ENCODE measurements around the gene EEIG1. TPM values are rescaled to one million over a fixed set of nuclear protein-coding genes. Genes with fewer than 3 reads are reported as not detected.
"Not testable (repeated sequence)": the region's sequence is repeated elsewhere in the genome, so short reads cannot be mapped to it uniquely, and the experiment has no call there.

The EEIG1 gene
- total RNA-seq: 10 to 100 TPM; 50.7 to 58.0 TPM

DNA sequence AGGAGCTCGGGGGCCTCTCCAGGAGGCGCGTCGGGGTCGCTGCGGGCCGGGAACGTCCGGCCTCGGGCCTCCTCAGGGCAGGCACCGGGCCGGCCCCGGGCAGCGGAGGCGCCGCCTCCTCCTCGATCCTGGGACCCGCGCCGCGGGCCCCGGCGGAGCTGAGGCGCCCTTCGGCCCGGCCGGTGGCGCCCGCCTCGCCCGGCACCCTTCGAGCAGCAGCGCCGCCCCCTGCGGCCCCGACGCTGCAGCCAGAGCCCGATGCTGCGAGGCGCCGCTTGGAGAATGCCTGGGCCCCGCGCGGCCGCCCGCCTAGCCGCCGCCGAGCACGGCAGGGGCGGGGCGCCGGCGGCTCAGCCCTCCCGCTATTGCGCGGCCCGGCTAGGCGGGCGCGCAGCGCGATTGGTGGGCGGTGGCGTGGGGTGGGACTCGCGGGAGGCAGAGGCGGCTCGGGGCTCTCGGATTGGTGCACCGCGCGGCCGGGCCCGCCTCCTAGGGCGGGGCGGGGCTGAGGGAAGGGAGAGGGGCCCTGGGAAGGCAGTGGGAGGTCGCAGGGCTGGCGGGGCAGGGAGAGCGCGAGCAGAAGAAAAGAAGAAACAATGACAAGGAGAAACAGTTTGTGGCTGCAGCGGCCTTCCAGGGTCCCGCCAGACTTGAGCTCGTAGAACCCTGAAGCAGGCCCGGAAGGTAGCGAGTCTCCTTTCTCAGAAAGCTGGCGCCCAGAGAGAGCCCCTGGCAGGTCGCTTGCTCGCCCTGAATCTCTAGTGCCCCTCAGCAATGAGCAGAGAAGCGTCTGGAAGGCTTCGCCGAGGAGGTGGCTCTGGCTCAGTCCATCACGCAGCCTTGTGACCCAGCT lies at the start of gene EEIG1:
Gene EEIG1 (minus strand): TSS at position 284 of the 853 bp plus-strand sequence. CDS start 852 bp downstream, outside the sequence.
- intact Hi-C loops (cut with micrococcal nuclease): loop anchor here (1.0 kb wide), 2 partner anchors 26 to 45 kb away; no protein-coding TSS in a partner anchor
- Mint-ChIP-seq H3K27ac (peak within 1 kb of the TSS; percentile 93), H3K27me3 (no peaks in the 10 kb centered on the region), H3K4me3 (peak within 1 kb of the TSS; percentile 96), H3K36me3 (peaks cover 16% of the 10 kb centered on the region), H3K9me3 (no peaks in the 10 kb centered on the region), H3K4me1 (ENCODE audit: low read depth) (peaks cover 43% of the 10 kb centered on the region)
- POLR2A ChIA-PET: interaction anchor here (0.5 to 7.1 kb wide), 9 partner anchors 10 to 89 kb away, joined by 3 to 45 read pairs (median 5); partner anchors contain the start of gene PIP5KL1
- CTCF ChIA-PET: interaction anchor here (0.8 to 12.2 kb wide), 11 partner anchors 10 to 137 kb away, joined by 3 to 106 read pairs (median 6); partner anchors contain the start of gene NAIF1
- peak; percentile 98 for DNase-seq

DNA sequence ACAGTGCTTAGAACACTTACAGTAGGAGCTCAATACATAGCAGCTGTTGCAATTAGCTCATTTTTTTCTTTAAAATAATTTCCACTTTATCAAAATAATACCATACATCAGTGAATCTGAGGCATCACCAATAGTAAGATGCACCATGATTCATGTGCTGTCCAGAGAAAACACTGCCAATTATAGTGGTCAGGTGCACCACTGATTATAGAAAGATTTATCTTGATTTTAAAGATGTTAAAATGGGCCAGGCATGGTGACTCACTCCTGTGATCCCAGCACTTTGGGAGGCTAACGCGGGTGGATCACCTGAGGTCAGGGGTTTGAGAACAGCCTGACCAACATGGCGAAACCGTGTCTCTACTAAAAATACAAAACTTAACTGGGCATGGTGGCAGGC lies 46.9 kb upstream of the EEIG1 start:
- CTCF ChIA-PET: interaction anchor here (0.6 to 5.4 kb wide), 7 partner anchors 25 to 90 kb away, joined by 3 to 47 read pairs (median 4); partner anchors contain the start of gene EEIG1
- Mint-ChIP-seq H3K27me3 (peaks cover 2% of the 10 kb centered on the region), H3K36me3 (peaks cover 2% of the 10 kb centered on the region), H3K27ac (peak overlapping the region; percentile 93), H3K4me3 (no peak overlapping the region), H3K4me1 (ENCODE audit: low read depth) (peaks cover 84% of the 10 kb centered on the region), H3K9me3 (peaks cover 2% of the 10 kb centered on the region)
- intact Hi-C loops (cut with micrococcal nuclease): loop anchor here (1.0 to 2.0 kb wide), 3 partner anchors 8 to 249 kb away; partner anchors contain the start of genes NAIF1 and SH2D3C
- POLR2A ChIA-PET: interaction anchor here (0.9 to 4.3 kb wide), 2 partner anchors 49 to 84 kb away, joined by 3 to 45 read pairs; partner anchors contain the start of gene EEIG1
- DNase-seq: no peak

DNA sequence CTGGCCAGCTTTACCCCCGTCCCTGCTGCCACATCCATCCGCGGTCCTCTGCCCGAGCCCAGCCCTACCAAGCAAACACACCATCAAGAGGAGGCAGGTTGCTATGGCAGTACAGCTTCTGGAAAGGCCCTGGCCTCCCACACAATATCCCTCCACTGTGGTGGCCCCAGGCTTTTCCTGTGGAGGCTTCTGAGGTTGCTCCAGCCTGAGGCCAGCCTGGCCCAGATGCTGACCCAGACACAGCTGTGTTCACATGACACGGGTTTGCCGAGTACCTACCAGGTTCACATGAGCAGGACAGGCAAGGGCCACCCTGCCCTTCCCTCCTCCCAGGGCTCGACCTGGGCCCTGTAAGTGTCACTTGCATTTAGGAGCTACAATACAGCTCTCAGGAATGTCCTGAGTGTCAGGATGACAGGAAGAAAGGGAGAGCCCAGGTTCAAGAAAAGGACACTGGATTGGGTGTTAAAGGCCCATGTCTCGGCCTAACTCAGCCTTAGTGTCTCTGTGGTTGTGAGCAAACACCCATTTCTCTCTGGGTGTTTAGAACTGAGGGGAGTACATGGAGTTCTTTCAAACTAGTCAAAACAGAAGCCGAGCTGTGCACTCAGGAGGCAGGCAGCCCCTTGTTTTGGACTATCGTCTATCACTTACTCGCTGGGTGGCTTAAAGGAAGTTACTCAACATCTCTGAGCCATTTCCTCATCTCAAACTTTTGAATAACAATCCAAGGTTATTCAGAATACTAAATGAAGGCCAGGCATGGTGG lies 46.2 kb upstream of the EEIG1 start:
- H3K27me3 Mint-ChIP-seq: peaks cover 2% of the 10 kb centered on the region
- peaks cover 89% of the 10 kb centered on the region for H3K4me1 Mint-ChIP-seq (ENCODE audit: low read depth)
- intact Hi-C loops (cut with micrococcal nuclease): loop anchor here (1.0 to 2.0 kb wide), 6 partner anchors 8 to 248 kb away; partner anchors contain the start of genes NAIF1 and SH2D3C
- ChIA-PET CTCF (interaction anchor here (0.6 to 5.4 kb wide), 10 partner anchors 7 to 91 kb away, joined by 3 to 47 read pairs (median 4); partner anchors contain the start of gene EEIG1), POLR2A (interaction anchor here (0.6 to 4.3 kb wide), 6 partner anchors 20 to 84 kb away, joined by 3 to 45 read pairs (median 4); partner anchors contain the start of gene EEIG1)
- peaks cover 2% of the 10 kb centered on the region for H3K9me3 Mint-ChIP-seq
- peak overlapping the region; percentile 93 for H3K27ac Mint-ChIP-seq
- H3K36me3 Mint-ChIP-seq: peaks cover 2% of the 10 kb centered on the region
- H3K4me3 Mint-ChIP-seq: peak overlapping the region; percentile 66
- peak; percentile 75 for DNase-seq

DNA sequence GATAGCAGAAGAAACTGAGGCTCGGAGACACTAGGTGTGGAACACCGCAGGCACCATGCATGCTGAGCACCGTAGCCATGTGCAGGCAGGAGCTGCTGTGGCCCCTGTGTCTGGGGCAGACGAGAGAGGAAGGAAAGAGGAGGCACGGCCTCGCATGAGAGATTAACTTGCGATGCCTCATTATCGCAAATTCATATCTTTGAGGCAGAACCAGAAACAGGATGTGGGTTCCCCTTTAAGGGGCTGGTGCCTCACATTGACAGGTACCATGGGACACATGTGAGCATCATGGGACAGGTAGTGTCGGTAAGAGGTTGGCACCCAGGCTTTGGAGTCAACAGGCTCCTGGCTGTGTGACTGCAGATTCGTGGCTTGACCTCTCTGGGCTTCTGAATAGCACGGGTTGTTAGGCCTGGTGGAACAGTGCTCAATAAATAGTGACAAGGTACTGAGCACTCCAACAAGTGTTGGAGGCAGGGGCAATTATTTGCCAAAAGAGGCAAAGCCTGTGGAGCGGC lies 45.5 kb upstream of the EEIG1 start:
- H3K27ac Mint-ChIP-seq: peak overlapping the region; percentile 93
- H3K4me3 Mint-ChIP-seq: peak overlapping the region; percentile 66
- H3K9me3 Mint-ChIP-seq: peaks cover 2% of the 10 kb centered on the region
- intact Hi-C loops (cut with micrococcal nuclease): loop anchor here (1.0 to 2.0 kb wide), 4 partner anchors 19 to 248 kb away; partner anchors contain the start of gene SH2D3C
- DNase-seq: peak; percentile 90
- POLR2A ChIA-PET: interaction anchor here (0.6 to 4.3 kb wide), 6 partner anchors 19 to 71 kb away, joined by 3 to 45 read pairs (median 4); partner anchors contain the start of gene EEIG1
- CTCF ChIA-PET: interaction anchor here (0.6 to 5.4 kb wide), 10 partner anchors 8 to 84 kb away, joined by 3 to 47 read pairs (median 5); partner anchors contain the start of gene EEIG1
- H3K36me3 Mint-ChIP-seq: peaks cover 2% of the 10 kb centered on the region
- peaks cover 87% of the 10 kb centered on the region for H3K4me1 Mint-ChIP-seq (ENCODE audit: low read depth)
- H3K27me3 Mint-ChIP-seq: peaks cover 2% of the 10 kb centered on the region

DNA sequence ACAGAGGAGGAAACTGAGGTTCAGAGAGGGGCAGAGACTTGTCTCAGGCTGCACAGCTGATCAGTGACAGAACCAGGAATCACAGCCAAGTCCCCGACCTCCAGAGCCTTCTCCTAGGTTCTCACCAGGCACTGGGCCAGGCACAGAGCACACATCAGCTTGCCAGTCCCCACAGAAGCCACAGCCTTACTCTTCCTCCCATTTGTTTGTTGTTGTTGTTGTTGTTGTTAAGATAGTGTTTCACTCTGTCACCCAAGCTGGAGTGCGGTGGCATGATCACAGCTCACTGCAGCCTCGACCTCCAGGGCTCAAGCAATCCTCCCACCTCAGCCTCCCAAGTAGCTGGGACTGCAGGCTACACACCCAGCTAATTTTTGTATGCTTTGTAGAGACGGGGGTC lies 44.9 kb upstream of the EEIG1 start:
- no peak for DNase-seq
- peak overlapping the region; percentile 93 for H3K27ac Mint-ChIP-seq
- peaks cover under 1% of the 10 kb centered on the region for H3K27me3 Mint-ChIP-seq
- POLR2A ChIA-PET: interaction anchor here (0.6 to 4.3 kb wide), 4 partner anchors 47 to 70 kb away, joined by 4 to 45 read pairs (median 8); partner anchors contain the start of gene EEIG1
- H3K36me3 Mint-ChIP-seq: peaks cover under 1% of the 10 kb centered on the region
- intact Hi-C loops (cut with micrococcal nuclease): loop anchor here (1.0 to 2.0 kb wide), 4 partner anchors 18 to 247 kb away; partner anchors contain the start of gene SH2D3C
- CTCF ChIA-PET: interaction anchor here (0.6 to 5.4 kb wide), 7 partner anchors 9 to 83 kb away, joined by 4 to 47 read pairs (median 25); partner anchors contain the start of gene EEIG1
- H3K4me3 Mint-ChIP-seq: peak overlapping the region; percentile 66
- H3K9me3 Mint-ChIP-seq: peaks cover under 1% of the 10 kb centered on the region
- H3K4me1 Mint-ChIP-seq (ENCODE audit: low read depth): peaks cover 88% of the 10 kb centered on the region

DNA sequence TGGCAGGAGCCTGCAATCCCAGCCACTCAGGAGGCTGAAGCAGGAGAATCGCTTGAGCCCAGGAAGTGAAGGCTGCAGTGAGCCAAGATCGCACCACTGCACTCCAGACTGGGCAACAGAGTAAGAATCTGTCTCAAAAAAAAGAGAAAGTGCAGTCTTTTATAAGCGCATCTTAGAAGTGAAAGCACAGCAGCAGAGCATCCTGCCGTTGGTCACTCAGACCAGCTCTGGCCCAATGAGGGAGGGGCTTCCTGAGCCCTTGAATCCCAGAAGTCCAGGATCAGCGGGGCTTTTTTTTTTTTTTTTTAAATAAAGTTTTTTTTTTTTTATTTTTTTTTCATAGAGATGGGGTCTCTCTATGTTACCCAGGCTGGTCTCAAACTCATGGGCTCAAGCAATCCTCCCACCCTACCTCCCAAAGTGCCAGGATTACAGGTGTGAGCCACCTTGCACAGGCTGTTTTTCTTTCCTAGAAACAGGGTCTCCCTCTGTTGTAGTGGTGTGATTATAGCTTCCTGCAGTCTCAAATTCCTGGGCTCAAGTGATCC lies 44.0 kb upstream of the EEIG1 start:
- no peaks in the 10 kb centered on the region for H3K27me3 Mint-ChIP-seq
- no peaks in the 10 kb centered on the region for H3K9me3 Mint-ChIP-seq
- POLR2A ChIA-PET: interaction anchor here (0.5 to 4.3 kb wide), 2 partner anchors 39 to 46 kb away, joined by 4 to 45 read pairs; partner anchors contain the start of gene EEIG1
- CTCF ChIA-PET: interaction anchor here (0.9 to 5.4 kb wide), 6 partner anchors 10 to 83 kb away, joined by 3 to 47 read pairs (median 26); partner anchors contain the start of gene EEIG1
- intact Hi-C loops (cut with micrococcal nuclease): no loop called here
- no peak for DNase-seq
- no peaks in the 10 kb centered on the region for H3K36me3 Mint-ChIP-seq
- peak overlapping the region; percentile 12 for H3K4me3 Mint-ChIP-seq
- peaks cover 84% of the 10 kb centered on the region for H3K4me1 Mint-ChIP-seq (ENCODE audit: low read depth)
- H3K27ac Mint-ChIP-seq: peak overlapping the region; percentile 93

DNA sequence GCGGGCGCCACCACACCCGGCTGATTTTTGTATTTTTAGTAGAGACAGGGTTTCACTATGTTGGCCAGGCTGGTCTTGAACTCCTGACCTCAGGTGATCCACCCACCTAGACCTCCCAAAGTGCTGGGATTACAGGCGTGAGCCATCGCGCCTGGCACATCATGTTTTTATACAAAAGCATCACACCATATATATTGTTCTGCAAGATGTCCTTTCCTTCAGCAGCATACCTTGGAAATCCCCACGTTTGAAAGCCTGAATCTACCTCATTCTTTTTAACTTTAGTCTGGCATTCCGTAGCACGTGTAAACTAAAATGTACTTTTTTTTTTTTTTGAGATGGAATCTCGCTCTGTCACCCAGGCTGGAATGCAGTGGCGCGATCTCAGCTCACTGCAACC lies 42.9 kb upstream of the EEIG1 start:
- POLR2A ChIA-PET; DNase-seq; H3K9me3 Mint-ChIP-seq; H3K27ac Mint-ChIP-seq; H3K4me3 Mint-ChIP-seq; intact Hi-C loops (cut with micrococcal nuclease); H3K36me3 Mint-ChIP-seq; H3K27me3 Mint-ChIP-seq: not testable (repeated sequence)
- peaks cover 78% of the 10 kb centered on the region for H3K4me1 Mint-ChIP-seq (ENCODE audit: low read depth)
- CTCF ChIA-PET: interaction anchor here (0.9 to 4.5 kb wide), 2 partner anchors 11 to 81 kb away, joined by 3 to 30 read pairs; no protein-coding TSS in a partner anchor

DNA sequence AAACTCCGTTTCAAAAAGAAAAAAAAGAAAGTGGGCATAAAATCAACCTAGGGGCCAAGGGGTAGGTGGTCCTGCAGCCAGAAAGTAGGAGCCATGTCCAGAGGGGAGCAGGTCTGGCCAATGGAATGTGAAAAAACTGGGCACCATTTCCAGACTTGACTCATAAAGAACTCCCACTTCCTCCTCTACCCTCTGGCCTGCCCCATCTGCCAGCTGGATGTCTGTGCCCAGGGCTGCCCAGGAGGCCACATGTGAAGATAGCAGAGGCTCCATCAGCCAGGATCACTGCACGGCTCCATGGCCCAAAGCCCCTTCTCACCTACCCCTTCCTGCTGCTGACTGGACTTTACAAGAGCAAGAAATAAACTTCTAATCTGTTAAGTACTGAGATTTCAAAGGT lies 42.1 kb upstream of the EEIG1 start:
- POLR2A ChIA-PET: interaction anchor here (0.6 kb wide), 1 partner anchor 23 kb away, joined by 3 read pairs; no protein-coding TSS in a partner anchor
- Mint-ChIP-seq H3K4me3 (no peak overlapping the region), H3K27ac (peak overlapping the region; percentile 45)

DNA sequence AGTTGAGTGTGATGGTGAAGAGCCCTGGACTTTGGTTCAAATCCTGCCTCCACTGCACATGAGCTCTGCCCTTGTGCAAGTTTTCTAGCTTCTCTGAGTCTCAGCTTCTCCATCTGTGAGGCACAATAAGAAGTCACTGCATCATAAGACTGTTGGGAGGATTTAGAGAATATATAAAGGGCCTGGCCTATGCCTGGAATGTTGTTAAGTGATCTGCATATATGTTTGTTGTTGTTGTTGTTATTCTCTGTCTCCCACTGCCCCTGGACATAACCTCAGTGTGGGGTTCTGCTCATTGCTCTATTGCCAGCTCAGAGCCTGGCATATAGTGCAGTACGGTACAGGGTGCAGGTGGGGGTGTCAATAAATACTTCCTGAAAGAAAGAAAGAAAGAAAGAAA lies 40.3 kb upstream of the EEIG1 start:
- intact Hi-C loops (cut with micrococcal nuclease): no loop called here
- peaks cover 56% of the 10 kb centered on the region for H3K4me1 Mint-ChIP-seq (ENCODE audit: low read depth)

More for the DNA sequence above, 42.1 kb upstream of the EEIG1 start:
- DNase-seq: no peak
- CTCF ChIA-PET: interaction anchor here (4.5 kb wide), 1 partner anchor 11 kb away, joined by 30 read pairs; no protein-coding TSS in a partner anchor
- Mint-ChIP-seq H3K27me3 (no peaks in the 10 kb centered on the region), H3K36me3 (no peaks in the 10 kb centered on the region), H3K4me1 (ENCODE audit: low read depth) (peaks cover 73% of the 10 kb centered on the region), H3K9me3 (no peaks in the 10 kb centered on the region)
- intact Hi-C loops (cut with micrococcal nuclease): no loop called here

DNA sequence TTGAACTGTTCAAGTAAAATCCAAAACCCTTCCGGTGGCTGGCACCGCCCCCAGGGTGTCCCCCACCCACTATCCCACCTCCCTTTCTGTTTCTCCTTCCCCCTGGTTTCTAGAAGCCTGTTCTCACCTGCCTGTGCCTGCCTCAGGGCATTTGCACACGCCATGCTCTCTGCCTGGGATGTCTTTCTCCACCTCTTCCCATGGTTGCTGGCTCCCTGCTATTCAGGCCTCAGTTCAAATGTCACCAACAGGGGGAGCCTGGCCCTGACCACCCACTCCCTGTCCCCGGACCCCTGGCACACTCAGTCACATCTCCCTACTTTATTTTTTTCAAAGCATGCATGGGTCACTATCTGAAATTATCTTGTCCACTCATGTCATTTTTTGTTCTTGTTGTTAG lies 39.9 kb upstream of the EEIG1 start:
- intact Hi-C loops (cut with micrococcal nuclease): no loop called here
- CTCF ChIA-PET: interaction anchor here (0.8 to 1.8 kb wide), 6 partner anchors 10 to 79 kb away, joined by 3 to 8 read pairs (median 6); no protein-coding TSS in a partner anchor
- no peak for DNase-seq
- Mint-ChIP-seq H3K9me3 (no peaks in the 10 kb centered on the region), H3K27ac (no peak overlapping the region), H3K27me3 (no peaks in the 10 kb centered on the region), H3K36me3 (no peaks in the 10 kb centered on the region), H3K4me1 (ENCODE audit: low read depth) (peaks cover 52% of the 10 kb centered on the region), H3K4me3 (no peak overlapping the region)
- POLR2A ChIA-PET: no interaction called here

More for the DNA sequence above, 40.3 kb upstream of the EEIG1 start:
- H3K4me3 Mint-ChIP-seq: no peak overlapping the region
- no peaks in the 10 kb centered on the region for H3K27me3 Mint-ChIP-seq
- ChIA-PET CTCF (interaction anchor here (0.8 to 1.8 kb wide), 5 partner anchors 11 to 79 kb away, joined by 3 to 8 read pairs (median 6); no protein-coding TSS in a partner anchor), POLR2A (no interaction called here)
- H3K36me3 Mint-ChIP-seq: no peaks in the 10 kb centered on the region
- H3K9me3 Mint-ChIP-seq: no peaks in the 10 kb centered on the region
- DNase-seq: no peak
- H3K27ac Mint-ChIP-seq: no peak overlapping the region
